Smooth muscle cell (in vitro differentiated cells): ENCODE measurements around the gene CD200R1. TPM values are rescaled to one million over a fixed set of nuclear protein-coding genes. Genes with fewer than 3 reads are reported as not detected.

Experiments used
- DNase-seq: peaks from one replicate; lab custom pipeline; 2025; ENCODE audit not compliant: unreplicated experiment; lab: John Stamatoyannopoulos, UW
- H2AFZ ChIP-seq: fragments of 200-600 bp; sonication (generic); 2 replicates; pipeline ENCODE4 v1.6.0; 2016; ENCODE audit warnings: antibody characterized with exemption, low read depth, mild to moderate bottlenecking
- H3F3A ChIP-seq: fragments of 200-600 bp; sonication (generic); 2 replicates; pipeline ENCODE4 v1.6.0; 2017; ENCODE audit warnings: antibody characterized with exemption, low read depth
- H3K27ac ChIP-seq: fragments of 200-600 bp; sonication (generic); 2 replicates; pipeline ENCODE4 v1.5.1; 2016; ENCODE audit warnings: low read depth, mild to moderate bottlenecking
- H3K27me3 ChIP-seq: fragments of 200-600 bp; sonication (generic); 2 replicates; pipeline ENCODE4 v1.6.1; 2016; ENCODE audit warnings: low read depth, mild to moderate bottlenecking
- H3K36me3 ChIP-seq: fragments of 200-600 bp; sonication (generic); 2 replicates; pipeline ENCODE4 v1.5.1; 2016; ENCODE audit warnings: low read depth
- H3K4me1 ChIP-seq: fragments of 200-600 bp; sonication (generic); 2 replicates; pipeline ENCODE4 v1.5.1; 2016; ENCODE audit warnings: low read depth
- H3K4me2 ChIP-seq: fragments of 200-600 bp; sonication (generic); 2 replicates; pipeline ENCODE4 v1.6.0; 2016; ENCODE audit warnings: mild to moderate bottlenecking
- H3K4me3 ChIP-seq: fragments of 200-600 bp; sonication (generic); 2 replicates; pipeline ENCODE4 v1.5.1; 2016; ENCODE audit warnings: mild to moderate bottlenecking
- H3K79me2 ChIP-seq: fragments of 200-600 bp; sonication (generic); 2 replicates; pipeline ENCODE4 v1.6.0; 2016; ENCODE audit warnings: low read depth, mild to moderate bottlenecking
- H3K9ac ChIP-seq: fragments of 200-600 bp; sonication (generic); 2 replicates; pipeline ENCODE4 v1.6.0; 2016; ENCODE audit warnings: low read depth
- H3K9me3 ChIP-seq: fragments of 200-600 bp; sonication (generic); replicated peaks from 2 replicates; pipeline ENCODE4 v1.5.1; 2016; ENCODE audit warnings: low read depth
- H4K20me1 ChIP-seq: fragments of 200-600 bp; sonication (generic); 2 replicates; pipeline ENCODE4 v1.6.0; 2016; ENCODE audit warnings: low read depth
- CTCF ChIP-seq: fragments of 200-600 bp; sonication (generic); IDR thresholded peaks from 2 replicates; pipeline ENCODE4 v1.5.1; 2017; ENCODE audit warnings: borderline replicate concordance, mild to moderate bottlenecking, antibody characterized with exemption; ENCODE audit not compliant: insufficient read depth, poor library complexity, severe bottlenecking
- WGBS: methylation state at CpG from one replicate; pipeline ENCODE4 v1.1.7; 2016; ENCODE audit warnings: low lambda C conversion rate; 5-methylcytosine and 5-hydroxymethylcytosine counted together
- polyA plus RNA-seq: library from polyadenylated mRNA; unstranded; fragments of >200 nt; fragmentation: Nextera tagmentation; extraction: Ambion mirVana; gene quantifications from 2 replicates; pipeline ENCODE4 v1.2.1, GENCODE V29; 2016
- total RNA-seq: library from RNA; depleted of rRNA; stranded (reverse); fragments of >200 nt; gene quantifications from 2 replicates; pipeline ENCODE4 v1.2.3, GENCODE V29; 2014

CD200R1 gene
- total and polyA plus RNA-seq, 2 experiments from 2014 or later, result 1.1 TPM; not detected in 1

DNA sequence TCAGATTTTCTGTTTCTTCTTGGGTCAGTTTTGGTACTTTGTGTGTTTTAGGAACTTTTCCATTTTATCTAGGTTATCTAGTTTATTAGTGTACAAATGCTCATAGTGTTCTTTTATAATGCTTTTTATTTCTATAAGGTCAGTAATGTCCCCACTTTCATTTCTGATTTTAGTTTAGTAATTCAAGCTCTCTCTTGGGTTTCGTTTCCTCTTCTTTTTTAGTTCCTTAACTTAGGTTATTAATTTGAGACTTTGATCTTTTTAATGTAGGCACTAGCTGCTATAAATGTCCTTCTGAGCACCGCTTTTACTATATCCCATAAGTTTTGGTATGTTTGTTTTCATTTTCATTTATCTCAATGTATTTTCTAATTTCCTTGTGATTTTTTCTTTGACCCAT lies 101.3 kb downstream of the CD200R1 start:
- no peak for DNase-seq
- Histone ChIP-seq H3K36me3 (peaks cover 3% of the 10 kb centered on the region), H3K4me2 (no peak overlapping the region), H3K4me3 (no peak overlapping the region), H3K4me1 (no peaks in the 10 kb centered on the region), H3K27me3 (no peaks in the 10 kb centered on the region), H2AFZ (no peak overlapping the region), H3K9me3 (peaks cover 4% of the 10 kb centered on the region), H4K20me1 (no peaks in the 10 kb centered on the region), H3K9ac (no peak overlapping the region), H3K27ac (no peak overlapping the region), H3K79me2 (no peaks in the 10 kb centered on the region), H3F3A (no peaks in the 10 kb centered on the region)
- WGBS, result 94% methylated on average over 2 of the region's 2 CpGs
- TF ChIP-seq CTCF, result no peak

GRCh38 chr3:112871735-112872134 lies 103.2 kb downstream of the CD200R1 start:
- Histone ChIP-seq H3K79me2 (no peaks in the 10 kb centered on the region), H3K9me3 (peaks cover 9% of the 10 kb centered on the region), H3K27me3 (no peaks in the 10 kb centered on the region), H4K20me1 (no peaks in the 10 kb centered on the region), H3K4me3 (no peak overlapping the region), H3F3A (no peaks in the 10 kb centered on the region), H2AFZ (no peak overlapping the region), H3K4me1 (no peaks in the 10 kb centered on the region), H3K9ac (no peak overlapping the region), H3K36me3 (peaks cover 3% of the 10 kb centered on the region), H3K27ac (no peak overlapping the region), H3K4me2 (no peak overlapping the region)
- TF ChIP-seq CTCF, result no peak
- DNase-seq, result no peak
- WGBS, result 97% methylated on average over 3 of the region's 3 CpGs

Other genes with a start within 250 kb of the CD200R1 start
- gene CD200R1L, start 128.2 kb downstream of the CD200R1 start, total RNA-seq, result not detected in 2 replicates
- gene CD200R1L, start 128.2 kb downstream of the CD200R1 start, polyA plus RNA-seq, result not detected in 2 replicates
- 17.7 and 21.5 TPM in 2 replicates for gene GTPBP8, start 15.9 kb upstream of the CD200R1 start, total RNA-seq
- gene GTPBP8, start 15.9 kb upstream of the CD200R1 start, polyA plus RNA-seq, result 9.7 and 10.2 TPM in 2 replicates
- 16.7 and 19.5 TPM in 2 replicates for gene BOC, start 236.5 kb upstream of the CD200R1 start, total RNA-seq
- 31.2 and 31.4 TPM in 2 replicates for gene BOC, start 236.5 kb upstream of the CD200R1 start, polyA plus RNA-seq